Endothelial cell (in vitro differentiated cells): ENCODE data around the gene GPC3. TPM values are rescaled to one million over a fixed set of nuclear protein-coding genes. Genes with fewer than 3 reads are reported as not detected.

Experiments used
- DNase-seq: peaks from one replicate; pipeline ENCODE4 v3.0.0; 2021; ENCODE audit warnings: low spot score
- H3K27ac Mint-ChIP-seq: one replicate; pipeline ENCODE4 v1.8.0; 2021; ENCODE audit warnings: mixed read lengths, inconsistent platforms; ENCODE audit not compliant: unreplicated experiment
- H3K27me3 Mint-ChIP-seq: one replicate; pipeline ENCODE4 v1.8.0; 2021; ENCODE audit warnings: mild to moderate bottlenecking, moderate library complexity, mixed read lengths, inconsistent platforms; ENCODE audit not compliant: unreplicated experiment
- H3K36me3 Mint-ChIP-seq: one replicate; pipeline ENCODE4 v1.8.0; 2021; ENCODE audit warnings: mild to moderate bottlenecking, low read depth, mixed read lengths, inconsistent platforms; ENCODE audit not compliant: unreplicated experiment
- H3K4me1 Mint-ChIP-seq: one replicate; pipeline ENCODE4 v1.8.0; 2021; ENCODE audit warnings: mild to moderate bottlenecking, mixed read lengths, inconsistent platforms; ENCODE audit not compliant: unreplicated experiment
- H3K4me3 Mint-ChIP-seq: one replicate; pipeline ENCODE4 v1.8.0; 2021; ENCODE audit warnings: mild to moderate bottlenecking, mixed read lengths, inconsistent platforms; ENCODE audit not compliant: unreplicated experiment
- H3K9me3 Mint-ChIP-seq: one replicate; pipeline ENCODE4 v1.8.0; 2021; ENCODE audit warnings: mixed read lengths, inconsistent platforms; ENCODE audit not compliant: unreplicated experiment
- CTCF ChIP-seq: fragments of 200-600 bp; sonication (generic); IDR thresholded peaks from one replicate; pipeline ENCODE4 v1.5.0; 2021; ENCODE audit warnings: antibody characterized with exemption; ENCODE audit not compliant: unreplicated experiment
- total RNA-seq: library from RNA; stranded (reverse); fragmentation: NEBNext Ultra II Directional; extraction: Animal tissue kit (Norgen Biotek cat#: 25700); gene quantifications from one replicate; pipeline ENCODE4 v1.2.1, GENCODE V29; 2021; ENCODE audit not compliant: unreplicated experiment

The GPC3 gene
- total RNA-seq, 1 donor from 2014 or later = 4.7 TPM

GRCh38 chrX:133715715-133716114 lies 269.7 kb downstream of the GPC3 start:
- no peak overlapping the region for H3K4me3 Mint-ChIP-seq
- H3K36me3 Mint-ChIP-seq = no peaks in the 10 kb centered on the region
- no peak for DNase-seq
- no peak for TF ChIP-seq CTCF
- H3K27ac Mint-ChIP-seq = no peak overlapping the region
- H3K9me3 Mint-ChIP-seq = no peaks in the 10 kb centered on the region
- H3K27me3 Mint-ChIP-seq = no peaks in the 10 kb centered on the region
- H3K4me1 Mint-ChIP-seq = no peaks in the 10 kb centered on the region

GRCh38 chrX:133709501-133709900 lies 275.9 kb downstream of the GPC3 start:
- no peak for DNase-seq
- no peak for TF ChIP-seq CTCF
- no peaks in the 10 kb centered on the region for H3K27me3 Mint-ChIP-seq
- H3K36me3 Mint-ChIP-seq = no peaks in the 10 kb centered on the region
- no peak overlapping the region for H3K4me3 Mint-ChIP-seq
- no peak overlapping the region for H3K27ac Mint-ChIP-seq
- no peaks in the 10 kb centered on the region for H3K4me1 Mint-ChIP-seq
- no peaks in the 10 kb centered on the region for H3K9me3 Mint-ChIP-seq

- DNase-seq = no peak
- Mint-ChIP-seq H3K4me1 (no peaks in the 10 kb centered on the region), H3K27ac (no peak overlapping the region), H3K36me3 (no peaks in the 10 kb centered on the region), H3K9me3 (no peaks in the 10 kb centered on the region), H3K27me3 (no peaks in the 10 kb centered on the region), H3K4me3 (no peak overlapping the region)
- no peak for TF ChIP-seq CTCF
Observed at GRCh38 chrX:133706890-133707289, 278.5 kb downstream of the GPC3 start.

GRCh38 chrX:133702230-133702629 lies 283.2 kb downstream of the GPC3 start:
- no peaks in the 10 kb centered on the region for H3K27me3 Mint-ChIP-seq
- no peak overlapping the region for H3K4me3 Mint-ChIP-seq
- no peaks in the 10 kb centered on the region for H3K36me3 Mint-ChIP-seq
- no peak for DNase-seq
- H3K27ac Mint-ChIP-seq = no peak overlapping the region
- peaks cover 5% of the 10 kb centered on the region for H3K4me1 Mint-ChIP-seq
- no peak for TF ChIP-seq CTCF
- no peaks in the 10 kb centered on the region for H3K9me3 Mint-ChIP-seq

GRCh38 chrX:133699023-133699728 lies 286.2 kb downstream of the GPC3 start:
- Mint-ChIP-seq H3K4me3 (no peak overlapping the region), H3K9me3 (no peaks in the 10 kb centered on the region), H3K36me3 (no peaks in the 10 kb centered on the region), H3K4me1 (peaks cover 6% of the 10 kb centered on the region), H3K27me3 (no peaks in the 10 kb centered on the region), H3K27ac (no peak overlapping the region)
- TF ChIP-seq CTCF = no peak
- DNase-seq = no peak
